IMR-90 (cell line): ENCODE data around the gene ANKRD42. TPM values are rescaled to one million over a fixed set of nuclear protein-coding genes. Genes with fewer than 3 reads are reported as not detected.
A peak's percentile ranks its signal among the peaks of the same experiment; 100 is the strongest.

ENCODE experiments used
- ATAC-seq: fragments of 200-7000 bp; cut with Tn5 transposase; 2 replicates; pipeline ENCODE4 v1.9.1; 2020; ENCODE audit warnings: low read depth, mild to moderate bottlenecking, moderate library complexity
- BruUV-seq: library from RNA; stranded (reverse); fragments of 400-500 nt; replicated peaks from 2 replicates; lab custom pipeline; 2021; lab: Mats Ljungman, UMichigan
- CTCF ChIA-PET: fragments of 300-600 bp; formaldehyde crosslinking; extraction: SDS; loops from one replicate; lab custom pipeline; 2021; ENCODE audit warnings: antibody characterized with exemption; lab: Yijun Ruan, JAX
- POLR2A ChIA-PET: fragments of 300-600 bp; sonication (Branson Sonifier 250); formaldehyde crosslinking; loops from one replicate; lab custom pipeline; 2022; ENCODE audit warnings: antibody characterized with exemption; ENCODE audit not compliant: unreplicated experiment; lab: Charles Lee
- DNase-seq: peaks from one replicate; pipeline ENCODE4 v3.0.0; 2013
- H2AFZ ChIP-seq: replicated peaks from 2 replicates; pipeline ENCODE3; 2013; ENCODE audit warnings: low read length, mild to moderate bottlenecking; ENCODE audit not compliant: poor library complexity
- H2AK5ac ChIP-seq: 2 replicates; pipeline ENCODE4 v1.6.1; 2013; ENCODE audit warnings: low read depth, low read length, inconsistent platforms
- H2AK9ac ChIP-seq: replicated peaks from 2 replicates; pipeline ENCODE3; 2013; ENCODE audit warnings: mild to moderate bottlenecking, low read depth, low read length, moderate library complexity; ENCODE audit not compliant: poor library complexity
- H2BK120ac ChIP-seq: 2 replicates; pipeline ENCODE4 v1.6.1; 2013; ENCODE audit warnings: low read depth, low read length, inconsistent platforms
- H2BK15ac ChIP-seq: 3 replicates; pipeline ENCODE4 v1.6.1; 2013; ENCODE audit warnings: low read depth, low read length, inconsistent platforms
- H2BK20ac ChIP-seq: 2 replicates; pipeline ENCODE4 v1.6.1; 2013; ENCODE audit warnings: low read depth, mild to moderate bottlenecking, inconsistent platforms, low read length, moderate library complexity
- H2BK5ac ChIP-seq: 2 replicates; pipeline ENCODE4 v1.6.1; 2013; ENCODE audit warnings: mild to moderate bottlenecking, low read depth, low read length, inconsistent platforms; ENCODE audit not compliant: poor library complexity, severe bottlenecking
- H3K14ac ChIP-seq: replicated peaks from 2 replicates; pipeline ENCODE4 v1.6.1; 2013; ENCODE audit warnings: low read depth, low read length, inconsistent platforms
- H3K18ac ChIP-seq: 2 replicates; pipeline ENCODE4 v1.6.1; 2013; ENCODE audit warnings: low read depth, low read length, control low read depth
- H3K23ac ChIP-seq: 2 replicates; pipeline ENCODE4 v1.6.1; 2013; ENCODE audit warnings: low read depth, low read length, inconsistent platforms
- H3K27ac ChIP-seq: 2 replicates; pipeline ENCODE4 v1.5.1; 2013; ENCODE audit warnings: mild to moderate bottlenecking, control low read depth, low read length; ENCODE audit not compliant: insufficient read depth
- H3K27me3 ChIP-seq: 2 replicates; pipeline ENCODE4 v1.6.1; 2013; ENCODE audit warnings: low read length; ENCODE audit not compliant: control insufficient read depth, insufficient read depth
- H3K36me3 ChIP-seq: 2 replicates; pipeline ENCODE4 v1.6.1; 2013; ENCODE audit warnings: low read length, mixed read lengths; ENCODE audit not compliant: control insufficient read depth, insufficient read depth
- H3K4ac ChIP-seq: 2 replicates; pipeline ENCODE4 v1.6.1; 2013; ENCODE audit warnings: low read depth, low read length, inconsistent platforms
- H3K4me1 ChIP-seq: 2 replicates; pipeline ENCODE4 v1.6.1; 2013; ENCODE audit warnings: low read length, mixed read lengths; ENCODE audit not compliant: control insufficient read depth, insufficient read depth
- H3K4me2 ChIP-seq: 2 replicates; pipeline ENCODE4 v1.6.1; 2013; ENCODE audit warnings: low read depth, mild to moderate bottlenecking, control low read depth, low read length, moderate library complexity
- H3K4me3 ChIP-seq: 2 replicates; pipeline ENCODE4 v1.5.1; 2013; ENCODE audit warnings: low read depth, mild to moderate bottlenecking, control low read depth, low read length, moderate library complexity; ENCODE audit not compliant: insufficient read depth
- H3K56ac ChIP-seq: 2 replicates; pipeline ENCODE4 v1.6.1; 2013; ENCODE audit warnings: low read length, inconsistent platforms; ENCODE audit not compliant: insufficient read depth; ENCODE audit errors: extremely low read depth
- H3K79me1 ChIP-seq, 2 experiments: 2 replicates each; pipeline ENCODE4 v1.6.1; 2013; ENCODE audit warnings: low read length in 2 of 2, inconsistent platforms in 1 of 2, low read depth in 1 of 2
- H3K9ac ChIP-seq: 2 replicates; pipeline ENCODE4 v1.6.1; 2013; ENCODE audit warnings: low read depth, low read length, control low read depth
- H3K9me1 ChIP-seq: 2 replicates; pipeline ENCODE4 v1.6.1; 2013; ENCODE audit warnings: low read length, inconsistent platforms; ENCODE audit not compliant: insufficient read depth
- H3K9me3 ChIP-seq: 2 replicates; pipeline ENCODE4 v1.6.1; 2013; ENCODE audit warnings: low read length; ENCODE audit not compliant: control insufficient read depth, insufficient read depth
- H4K20me1 ChIP-seq: 2 replicates; pipeline ENCODE4 v1.6.1; 2013; ENCODE audit warnings: low read length, inconsistent platforms; ENCODE audit not compliant: insufficient read depth
- H4K5ac ChIP-seq: 2 replicates; pipeline ENCODE4 v1.6.1; 2013; ENCODE audit warnings: mild to moderate bottlenecking, low read depth, low read length, control low read depth
- H4K8ac ChIP-seq, 2 experiments: 2 replicates each; pipeline ENCODE4 v1.6.1; 2013; ENCODE audit warnings: low read depth in 2 of 2, low read length in 2 of 2, control low read depth in 1 of 2, inconsistent platforms in 1 of 2
- H4K91ac ChIP-seq: 2 replicates; pipeline ENCODE4 v1.6.1; 2013; ENCODE audit warnings: low read depth, low read length, inconsistent platforms; ENCODE audit not compliant: insufficient read depth
- CEBPB ChIP-seq: IDR thresholded peaks from 2 replicates; pipeline ENCODE4 v1.6.1; 2012; ENCODE audit warnings: low read depth, low read length, improper control_type of control experiment
- RCOR1 ChIP-seq: IDR thresholded peaks from 2 replicates; pipeline ENCODE4 v1.6.1; 2012; ENCODE audit warnings: mild to moderate bottlenecking, low read length, improper control_type of control experiment; ENCODE audit not compliant: insufficient replicate concordance
- WGBS, 2 experiments: methylation state at CpG; one replicate each; pipeline versions ENCODE4 v1.1.5 to v1.1.7; 2013; ENCODE audit warnings: missing lambda C conversion rate in 2 of 2; ENCODE audit not compliant: insufficient read length in 1 of 2; ENCODE audit errors: extremely low coverage in 2 of 2; 5-methylcytosine and 5-hydroxymethylcytosine counted together
- dilution Hi-C: fragments of 300-500 bp; cut with HindIII; formaldehyde crosslinking; loops from one replicate; pipeline ENCODE4 v1.14.3; 2018; ENCODE audit warnings: low sequenced_read_pairs; ENCODE audit not compliant: unreplicated experiment
- in situ Hi-C: fragments of 300-500 bp; cut with MboI; formaldehyde crosslinking; loops from 3 replicates; pipeline ENCODE4 v1.14.3; 2019; ENCODE audit warnings: low sequenced_read_pairs, inconsistent platforms, mixed read lengths
- intact Hi-C: fragments of 100-400 bp; cut with micrococcal nuclease; formaldehyde crosslinking; loops from 2 replicates; pipeline ENCODE4 v1.10.0; 2022
- polyA plus RNA-seq, 3 experiments: library from polyadenylated mRNA; depleted of rRNA; stranded (reverse); fragments of >200 nt; gene quantifications; 2 replicates each; pipeline ENCODE4 v1.2.3, GENCODE V29; 2012; ENCODE audit warnings: low replicate concordance in 1 of 3
- total RNA-seq: library from RNA; depleted of rRNA; stranded (reverse); fragments of >200 nt; gene quantifications from 2 replicates; pipeline ENCODE4 v1.2.3, GENCODE V29; 2012

Gene ANKRD42
- total and polyA plus RNA-seq, 2 of the 4 experiments (the other 2 are of a cell fraction), result 5.2 to 5.6 TPM

DNA sequence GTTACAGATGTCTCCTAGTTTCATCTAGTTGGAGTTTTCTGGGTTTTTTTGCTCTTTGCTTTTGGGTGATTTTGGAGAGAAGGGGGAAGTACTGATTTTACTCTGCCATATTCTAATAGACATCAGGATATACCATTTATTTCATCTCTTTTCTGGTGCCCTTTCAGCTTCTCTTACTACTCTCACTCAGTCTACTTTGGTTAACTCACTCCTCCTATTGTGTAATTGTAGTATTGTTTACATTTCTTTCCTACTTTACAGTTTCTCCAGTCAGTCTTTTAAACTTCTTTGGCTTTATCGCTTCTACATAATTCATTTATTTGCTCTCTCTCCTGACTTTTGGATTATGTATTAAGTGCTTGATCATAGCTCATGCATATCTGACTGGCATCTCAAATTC is 6.5 kb downstream of the ANKRD42 start:
- Histone ChIP-seq H2BK20ac (no peak overlapping the region), H2AK5ac (no peak overlapping the region), H3K56ac (no peak overlapping the region), H3K27me3 (no peaks in the 10 kb centered on the region), H2BK120ac (no peak overlapping the region), H3K4ac (no peak overlapping the region), H3K79me1 (peaks cover 10 to 21% of the 10 kb centered on the region in 2 experiments), H2BK15ac (no peak overlapping the region), H3K23ac (no peak overlapping the region), H4K20me1 (no peaks in the 10 kb centered on the region), H2BK5ac (peak overlapping the region; percentile 15), H4K5ac (no peak overlapping the region), H4K91ac (no peak overlapping the region), H3K18ac (no peak overlapping the region), H3K4me3 (no peak overlapping the region), H3K36me3 (no peaks in the 10 kb centered on the region; the same call in 1 of the 2 replicates), H3K9ac (no peak overlapping the region), H4K8ac (no peak overlapping the region), H3K9me3 (no peaks in the 10 kb centered on the region), H3K9me1 (0 out of 2 replicates have a peak, but pooled peaks cover 3% of the 10 kb centered on the region), H3K4me1 (peaks cover 7% of the 10 kb centered on the region), H2AK9ac (no peak overlapping the region), H3K14ac (no peak overlapping the region), H2AFZ (no peak overlapping the region), H3K4me2 (peak overlapping the region; percentile 58; the same call in 1 of the 2 replicates), H3K27ac (no peak overlapping the region)
- intact Hi-C loops (no loop called here), in situ Hi-C loops (no loop called here), dilution Hi-C loops (no loop called here)
- ChIA-PET POLR2A (no interaction called here), CTCF (interaction anchor here (1.1 kb wide), 1 partner anchor 57 kb away, joined by 3 read pairs; no protein-coding TSS in a partner anchor)
- WGBS, 2 experiments, result no CpG with 5 or more reads among the region's 1 CpG
- ATAC-seq, result peak; percentile 71
- DNase-seq, result no peak
- BruUV-seq, result no TSS peak
- TF ChIP-seq RCOR1, result no peak
- TF ChIP-seq CEBPB, result peak; percentile 72; the same call in 1 of the 2 replicates
